ENCODE data around the gene DUS1L. TPM values are rescaled to one million over a fixed set of nuclear protein-coding genes. Genes with fewer than 3 reads are reported as not detected.

DUS1L gene
- total RNA-seq, 1 experiment from 2014 or later, result 129 TPM

- peaks cover 3% of the 10 kb centered on the region; the same call in 1 of the 2 replicates for H3K36me3 ChIP-seq (ENCODE audit: control insufficient read depth, insufficient read depth, low read length)
- ChIA-PET CTCF (interaction anchor here (0.7 to 2.0 kb wide), 3 partner anchors 32 to 373 kb away, joined by 3 to 7 read pairs (median 4); no protein-coding TSS in a partner anchor), POLR2A (no interaction called here)
- no peak overlapping the region for H3K4me3 ChIP-seq (ENCODE audit: low read depth, low read length)
- no peaks in the 10 kb centered on the region for H3K27me3 Mint-ChIP-seq (ENCODE audit: insufficient read depth, unreplicated experiment)
- H3K4me1 ChIP-seq, result peaks cover 12% of the 10 kb centered on the region
- BruUV-seq (replicated peaks), result no TSS peak
- peaks cover 43% of the 10 kb centered on the region for H3K36me3 Mint-ChIP-seq (ENCODE audit: insufficient read depth, unreplicated experiment)
- H3K4me3 Mint-ChIP-seq (ENCODE audit: unreplicated experiment), result no peak overlapping the region
- DNase-seq, result no peak
- H3K27ac Mint-ChIP-seq (ENCODE audit: unreplicated experiment), result no peak overlapping the region
- no peaks in the 10 kb centered on the region for H3K4me1 Mint-ChIP-seq (ENCODE audit: low read depth, unreplicated experiment)
- H3K27me3 ChIP-seq (replicated peaks; ENCODE audit: control insufficient read depth, insufficient read depth, low read length), result no peaks in the 10 kb centered on the region
- no peak for TF ChIP-seq CTCF (IDR thresholded peaks at IDR 0.05; ENCODE audit: insufficient read depth in 1 of 2, low read depth in 1 of 2, low read length in 1 of 2, severe bottlenecking in 1 of 2, unreplicated experiment in 1 of 2)
- intact Hi-C loops (cut with micrococcal nuclease; ENCODE audit: unreplicated experiment), result no loop called here
- no peaks in the 10 kb centered on the region for H3K9me3 ChIP-seq
- H3K9me3 Mint-ChIP-seq (ENCODE audit: unreplicated experiment), result no peaks in the 10 kb centered on the region
Measured at GRCh38 chr17:82062984-82063368, 2.6 kb downstream of the DUS1L start.

GRCh38 chr17:82062076-82062983, 3.3 kb downstream of the DUS1L start:
- peaks cover 12% of the 10 kb centered on the region for H3K4me1 ChIP-seq
- H3K4me3 ChIP-seq (ENCODE audit: low read depth, low read length), result no peak overlapping the region
- no peaks in the 10 kb centered on the region for H3K9me3 ChIP-seq
- H3K36me3 ChIP-seq (ENCODE audit: control insufficient read depth, insufficient read depth, low read length), result peaks cover 3% of the 10 kb centered on the region; the same call in 1 of the 2 replicates
- no peak for TF ChIP-seq CTCF (IDR thresholded peaks at IDR 0.05; ENCODE audit: insufficient read depth in 1 of 2, low read depth in 1 of 2, low read length in 1 of 2, severe bottlenecking in 1 of 2, unreplicated experiment in 1 of 2)
- intact Hi-C loops (cut with micrococcal nuclease; ENCODE audit: unreplicated experiment), result no loop called here
- no peaks in the 10 kb centered on the region for H3K27me3 ChIP-seq (replicated peaks; ENCODE audit: control insufficient read depth, insufficient read depth, low read length)
- ChIA-PET POLR2A (no interaction called here), CTCF (interaction anchor here (0.7 to 2.0 kb wide), 4 partner anchors 11 to 374 kb away, joined by 3 to 7 read pairs (median 4); no protein-coding TSS in a partner anchor)
- H3K27me3 Mint-ChIP-seq (ENCODE audit: insufficient read depth, unreplicated experiment), result no peaks in the 10 kb centered on the region
- no peaks in the 10 kb centered on the region for H3K4me1 Mint-ChIP-seq (ENCODE audit: low read depth, unreplicated experiment)
- H3K4me3 Mint-ChIP-seq (ENCODE audit: unreplicated experiment), result no peak overlapping the region
- no peak for DNase-seq
- H3K27ac Mint-ChIP-seq (ENCODE audit: unreplicated experiment), result no peak overlapping the region
- no TSS peak for BruUV-seq (replicated peaks)
- no peaks in the 10 kb centered on the region for H3K9me3 Mint-ChIP-seq (ENCODE audit: unreplicated experiment)
- peaks cover 49% of the 10 kb centered on the region for H3K36me3 Mint-ChIP-seq (ENCODE audit: insufficient read depth, unreplicated experiment)

- ChIA-PET POLR2A (no interaction called here), CTCF (interaction anchor here (0.7 to 2.0 kb wide), 3 partner anchors 12 to 31 kb away, joined by 4 to 7 read pairs (median 5); no protein-coding TSS in a partner anchor)
- no peak overlapping the region for H3K4me3 ChIP-seq (ENCODE audit: low read depth, low read length)
- H3K27me3 ChIP-seq (replicated peaks; ENCODE audit: control insufficient read depth, insufficient read depth, low read length), result no peaks in the 10 kb centered on the region
- no peak overlapping the region for H3K4me3 Mint-ChIP-seq (ENCODE audit: unreplicated experiment)
- peaks cover 10% of the 10 kb centered on the region for H3K4me1 ChIP-seq
- intact Hi-C loops (cut with micrococcal nuclease; ENCODE audit: unreplicated experiment), result no loop called here
- peaks cover 3% of the 10 kb centered on the region for H3K36me3 ChIP-seq (ENCODE audit: control insufficient read depth, insufficient read depth, low read length)
- TF ChIP-seq CTCF (IDR thresholded peaks at IDR 0.05; ENCODE audit: insufficient read depth in 1 of 2, low read depth in 1 of 2, low read length in 1 of 2, severe bottlenecking in 1 of 2, unreplicated experiment in 1 of 2), result no peak
- no peak for DNase-seq
- peaks cover 60% of the 10 kb centered on the region for H3K36me3 Mint-ChIP-seq (ENCODE audit: insufficient read depth, unreplicated experiment)
- no TSS peak for BruUV-seq (replicated peaks)
- H3K4me1 Mint-ChIP-seq (ENCODE audit: low read depth, unreplicated experiment), result no peaks in the 10 kb centered on the region
- H3K27me3 Mint-ChIP-seq (ENCODE audit: insufficient read depth, unreplicated experiment), result no peaks in the 10 kb centered on the region
- no peaks in the 10 kb centered on the region for H3K9me3 Mint-ChIP-seq (ENCODE audit: unreplicated experiment)
- H3K27ac Mint-ChIP-seq (ENCODE audit: unreplicated experiment), result no peak overlapping the region
- no peaks in the 10 kb centered on the region for H3K9me3 ChIP-seq
Measured at GRCh38 chr17:82061047-82061925, 4.3 kb downstream of the DUS1L start.
